ENCODE measurements around the gene PRKCE. TPM values are rescaled to one million over a fixed set of nuclear protein-coding genes. Genes with fewer than 3 reads are reported as not detected.

PRKCE gene
- total RNA-seq, 2 experiments from 2014 or later: 17.0 to 42.1 TPM

DNA sequence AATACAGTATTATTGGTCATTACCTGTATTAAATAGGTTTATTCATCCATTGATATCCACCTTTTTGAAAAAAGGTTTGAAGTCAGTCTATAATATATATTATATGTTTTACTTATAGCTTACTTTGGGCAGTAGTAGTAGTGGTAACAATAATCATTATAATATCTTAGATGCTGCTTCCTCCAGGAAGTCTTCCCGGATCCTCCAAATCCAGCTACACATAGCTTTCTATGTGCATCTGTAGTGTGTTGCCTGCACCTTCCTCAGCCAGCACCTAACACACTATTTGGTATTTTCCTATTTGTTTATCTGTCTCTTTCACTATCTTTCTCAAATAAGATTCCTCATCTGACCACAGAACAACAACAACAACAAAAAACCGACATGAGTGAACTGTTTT lies 81.0 kb downstream of the PRKCE start:
- no peak overlapping the region for H3K4me3 ChIP-seq (ENCODE audit: low read depth, low read length, poor library complexity, severe bottlenecking)
- H3K4me2 ChIP-seq (ENCODE audit: low read length): no peak overlapping the region
- BruUV-seq (replicated peaks): no TSS peak
- DNase-seq (ENCODE audit: low spot score): no peak
- ChIA-PET POLR2A (interaction anchor here (1.0 to 6.4 kb wide), 6 partner anchors 9 to 102 kb away, joined by 3 to 33 read pairs (median 6); no protein-coding TSS in a partner anchor), CTCF (ENCODE audit: unreplicated experiment) (interaction anchor here (0.6 kb wide), 1 partner anchor 43 kb away, joined by 3 read pairs; no protein-coding TSS in a partner anchor)
- no peaks in the 10 kb centered on the region for H4K20me1 ChIP-seq (ENCODE audit: insufficient read depth, low read length)
- H2AFZ ChIP-seq (ENCODE audit: low read length): no peak overlapping the region
- intact Hi-C loops (cut with micrococcal nuclease; ENCODE audit: unreplicated experiment): no loop called here
- no peaks in the 10 kb centered on the region for H3K79me2 ChIP-seq (ENCODE audit: insufficient read depth, low read depth, low read length)
- H3K4me1 ChIP-seq (ENCODE audit: insufficient read depth, low read length, poor library complexity, severe bottlenecking): peaks cover 44% of the 10 kb centered on the region
- H3K9me3 ChIP-seq (ENCODE audit: low read length): peaks cover 6% of the 10 kb centered on the region; the same call in 1 of the 2 replicates
- no peaks in the 10 kb centered on the region for H3K36me3 ChIP-seq (ENCODE audit: insufficient read depth, low read length)
- TF ChIP-seq EZH2phosphoT487 (IDR thresholded peaks at IDR 0.05; ENCODE audit: borderline replicate concordance, low read depth, low read length): no peak
- TF ChIP-seq, protein P1, sequence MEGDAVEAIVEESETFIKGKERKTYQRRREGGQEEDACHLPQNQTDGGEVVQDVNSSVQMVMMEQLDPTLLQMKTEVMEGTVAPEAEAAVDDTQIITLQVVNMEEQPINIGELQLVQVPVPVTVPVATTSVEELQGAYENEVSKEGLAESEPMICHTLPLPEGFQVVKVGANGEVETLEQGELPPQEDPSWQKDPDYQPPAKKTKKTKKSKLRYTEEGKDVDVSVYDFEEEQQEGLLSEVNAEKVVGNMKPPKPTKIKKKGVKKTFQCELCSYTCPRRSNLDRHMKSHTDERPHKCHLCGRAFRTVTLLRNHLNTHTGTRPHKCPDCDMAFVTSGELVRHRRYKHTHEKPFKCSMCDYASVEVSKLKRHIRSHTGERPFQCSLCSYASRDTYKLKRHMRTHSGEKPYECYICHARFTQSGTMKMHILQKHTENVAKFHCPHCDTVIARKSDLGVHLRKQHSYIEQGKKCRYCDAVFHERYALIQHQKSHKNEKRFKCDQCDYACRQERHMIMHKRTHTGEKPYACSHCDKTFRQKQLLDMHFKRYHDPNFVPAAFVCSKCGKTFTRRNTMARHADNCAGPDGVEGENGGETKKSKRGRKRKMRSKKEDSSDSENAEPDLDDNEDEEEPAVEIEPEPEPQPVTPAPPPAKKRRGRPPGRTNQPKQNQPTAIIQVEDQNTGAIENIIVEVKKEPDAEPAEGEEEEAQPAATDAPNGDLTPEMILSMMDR (conservative IDR thresholded peaks at IDR 0.05; ENCODE audit: low read length): no peak
- H3K9me2 ChIP-seq (ENCODE audit: insufficient read depth, low read length): no peaks in the 10 kb centered on the region
- no peak overlapping the region for H3K27ac ChIP-seq (ENCODE audit: low read depth, low read length, poor library complexity, severe bottlenecking)

DNA sequence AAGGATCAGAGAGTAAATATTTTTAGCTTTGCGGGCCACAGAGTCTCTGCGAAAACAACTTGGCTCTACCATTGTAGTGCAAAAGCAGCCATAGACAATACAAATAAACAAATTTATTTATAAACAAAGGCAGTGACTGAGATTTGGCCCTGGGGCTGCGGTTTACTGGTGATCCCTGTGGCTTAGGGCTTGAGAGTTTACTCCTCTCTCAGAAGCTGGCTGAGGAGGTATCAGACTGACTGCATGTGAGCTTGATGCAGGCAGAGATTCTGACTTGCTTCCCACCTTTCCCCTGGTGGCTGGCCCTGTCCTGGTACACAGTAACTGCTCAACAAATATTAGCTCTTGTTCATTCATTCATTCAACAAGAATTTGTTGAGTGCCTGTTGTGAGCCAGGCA lies 81.5 kb downstream of the PRKCE start:
- H3K27ac ChIP-seq (ENCODE audit: low read depth, low read length, poor library complexity, severe bottlenecking): no peak overlapping the region
- CTCF ChIA-PET (ENCODE audit: unreplicated experiment): no interaction called here
- no peaks in the 10 kb centered on the region for H3K36me3 ChIP-seq (ENCODE audit: insufficient read depth, low read length)
- intact Hi-C loops (cut with micrococcal nuclease; ENCODE audit: unreplicated experiment): no loop called here
- no peak overlapping the region for H2AFZ ChIP-seq (ENCODE audit: low read length)
- POLR2A ChIA-PET: interaction anchor here (1.0 to 6.4 kb wide), 6 partner anchors 9 to 101 kb away, joined by 3 to 33 read pairs (median 4); partner anchors contain the start of gene PRKCE
- no peaks in the 10 kb centered on the region for H3K9me2 ChIP-seq (ENCODE audit: insufficient read depth, low read length)
- no peak for DNase-seq (ENCODE audit: low spot score)
- TF ChIP-seq, protein P1 (conservative IDR thresholded peaks at IDR 0.05; ENCODE audit: low read length): no peak
- TF ChIP-seq EZH2phosphoT487 (IDR thresholded peaks at IDR 0.05; ENCODE audit: borderline replicate concordance, low read depth, low read length): no peak
- no TSS peak for BruUV-seq (replicated peaks)
- peaks cover 39% of the 10 kb centered on the region for H3K4me1 ChIP-seq (ENCODE audit: insufficient read depth, low read length, poor library complexity, severe bottlenecking)
- H4K20me1 ChIP-seq (ENCODE audit: insufficient read depth, low read length): no peaks in the 10 kb centered on the region
- no peak overlapping the region for H3K4me3 ChIP-seq (ENCODE audit: low read depth, low read length, poor library complexity, severe bottlenecking)
- H3K9me3 ChIP-seq (ENCODE audit: low read length): peaks cover 6% of the 10 kb centered on the region; the same call in 1 of the 2 replicates
- H3K4me2 ChIP-seq (ENCODE audit: low read length): no peak overlapping the region
- H3K79me2 ChIP-seq (ENCODE audit: insufficient read depth, low read depth, low read length): no peaks in the 10 kb centered on the region

DNA sequence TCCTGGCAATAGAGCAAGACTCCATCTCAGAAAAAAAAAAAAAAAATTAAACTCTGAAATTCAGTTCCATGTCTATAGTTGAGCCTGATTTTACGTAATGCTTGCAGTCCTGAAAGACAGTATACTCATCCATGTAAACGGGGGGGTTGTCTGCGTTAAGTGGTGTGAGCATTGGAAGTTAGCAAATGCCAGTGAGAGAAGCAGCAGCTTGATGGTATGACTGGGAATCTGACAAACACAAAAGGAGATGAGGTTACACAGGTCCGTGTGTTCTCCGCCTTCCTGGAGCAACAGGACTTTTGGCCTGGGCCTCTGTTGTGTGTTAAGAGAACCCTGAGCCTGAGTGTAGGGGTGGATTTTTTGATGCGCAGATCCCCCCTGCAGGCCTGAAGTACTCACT lies 82.9 kb downstream of the PRKCE start:
- no peak for DNase-seq (ENCODE audit: low spot score)
- ChIA-PET POLR2A (interaction anchor here (0.7 to 6.4 kb wide), 2 partner anchors 31 to 100 kb away, joined by 5 to 33 read pairs; no protein-coding TSS in a partner anchor), CTCF (ENCODE audit: unreplicated experiment) (no interaction called here)
- intact Hi-C loops (cut with micrococcal nuclease; ENCODE audit: unreplicated experiment): no loop called here
- Histone ChIP-seq H3K27ac (ENCODE audit: low read depth, low read length, poor library complexity, severe bottlenecking) (no peak overlapping the region), H2AFZ (ENCODE audit: low read length) (no peak overlapping the region), H3K4me2 (ENCODE audit: low read length) (no peak overlapping the region), H3K36me3 (ENCODE audit: insufficient read depth, low read length) (no peaks in the 10 kb centered on the region), H3K4me1 (ENCODE audit: insufficient read depth, low read length, poor library complexity, severe bottlenecking) (peaks cover 39% of the 10 kb centered on the region), H3K9me2 (ENCODE audit: insufficient read depth, low read length) (no peaks in the 10 kb centered on the region), H4K20me1 (ENCODE audit: insufficient read depth, low read length) (no peaks in the 10 kb centered on the region), H3K9me3 (ENCODE audit: low read length) (peaks cover 6% of the 10 kb centered on the region; the same call in 1 of the 2 replicates), H3K4me3 (ENCODE audit: low read depth, low read length, poor library complexity, severe bottlenecking) (no peak overlapping the region), H3K79me2 (ENCODE audit: insufficient read depth, low read depth, low read length) (no peaks in the 10 kb centered on the region)
- BruUV-seq (replicated peaks): no TSS peak
- TF ChIP-seq, protein P1 (conservative IDR thresholded peaks at IDR 0.05; ENCODE audit: low read length): 0 out of 2 replicates have a peak, but pooled peaks have one; percentile 15
- TF ChIP-seq EZH2phosphoT487 (IDR thresholded peaks at IDR 0.05; ENCODE audit: borderline replicate concordance, low read depth, low read length): no peak

All from OCI-LY7 (cell line).